GM19099 (cell line): ENCODE measurements around the gene KCTD16.

ENCODE experiments used
- POLR2A ChIP-seq: IDR thresholded peaks from 3 replicates; pipeline ENCODE4 v1.6.1; 2011; ENCODE audit warnings: low read depth; ENCODE audit not compliant: insufficient read length; ENCODE audit errors: extremely low read depth

Gene KCTD16

GRCh38 chr5:144189800-144190429 is 19.2 kb downstream of the KCTD16 start:
- TF ChIP-seq POLR2A = no peak

- TF ChIP-seq POLR2A = no peak
Observed at GRCh38 chr5:144191531-144191930, 20.9 kb downstream of the KCTD16 start.

- no peak for TF ChIP-seq POLR2A
Observed at GRCh38 chr5:144191998-144192397, 21.3 kb downstream of the KCTD16 start.

GRCh38 chr5:144192661-144193060 is 22.0 kb downstream of the KCTD16 start:
- TF ChIP-seq POLR2A = no peak

GRCh38 chr5:144194144-144194543 is 23.5 kb downstream of the KCTD16 start:
- TF ChIP-seq POLR2A = no peak

- no peak for TF ChIP-seq POLR2A
Observed at GRCh38 chr5:144195448-144195847, 24.8 kb downstream of the KCTD16 start.

- TF ChIP-seq POLR2A = no peak
Observed at GRCh38 chr5:144196612-144197011, 25.9 kb downstream of the KCTD16 start.

GRCh38 chr5:144198386-144198785 is 27.7 kb downstream of the KCTD16 start:
- TF ChIP-seq POLR2A = no peak

GRCh38 chr5:144201588-144201987 is 30.9 kb downstream of the KCTD16 start:
- no peak for TF ChIP-seq POLR2A

- no peak for TF ChIP-seq POLR2A
Observed at GRCh38 chr5:144202072-144202471, 31.4 kb downstream of the KCTD16 start.

- TF ChIP-seq POLR2A = no peak
Observed at GRCh38 chr5:144202726-144203125, 32.1 kb downstream of the KCTD16 start.

GRCh38 chr5:144203750-144204596 is 33.3 kb downstream of the KCTD16 start:
- TF ChIP-seq POLR2A = no peak

GRCh38 chr5:144205141-144205551 is 34.5 kb downstream of the KCTD16 start:
- no peak for TF ChIP-seq POLR2A

GRCh38 chr5:144206141-144206540 is 35.5 kb downstream of the KCTD16 start:
- no peak for TF ChIP-seq POLR2A

GRCh38 chr5:144207875-144208444 is 37.3 kb downstream of the KCTD16 start:
- no peak for TF ChIP-seq POLR2A

- TF ChIP-seq POLR2A = no peak
Observed at GRCh38 chr5:144209361-144209760, 38.7 kb downstream of the KCTD16 start.
